ENCODE results near the gene OSBPL10.

- TF ChIP-seq CTCF (IDR thresholded peaks at IDR 0.05; ENCODE audit: insufficient read depth, low read depth, low read length) (no peak), EZH2 (IDR thresholded peaks at IDR 0.05; ENCODE audit: insufficient read depth, low read length) (no peak)
Measured at GRCh38 chr3:31909455-31909854, 71.6 kb downstream of the OSBPL10 start.

Data from astrocyte (in vitro differentiated cells and primary cell).